NT2/D1 (cell line): ENCODE results near the gene OLFML1.

Source experiments
- DNase-seq: peaks from one replicate; pipeline ENCODE4 v3.0.0-alpha.2; 2011; ENCODE audit warnings: low read depth, low spot score
- H3K27me3 ChIP-seq: 2 replicates; pipeline ENCODE4 v1.6.0; 2011; ENCODE audit warnings: mild to moderate bottlenecking; ENCODE audit not compliant: insufficient read length, insufficient read depth
- H3K36me3 ChIP-seq: 2 replicates; pipeline ENCODE4 v1.6.1; 2011; ENCODE audit warnings: mild to moderate bottlenecking, low read length, mixed read lengths; ENCODE audit not compliant: insufficient read depth, insufficient read length
- H3K4me1 ChIP-seq: 2 replicates; pipeline ENCODE4 v1.5.1; 2011; ENCODE audit not compliant: insufficient read depth, insufficient read length
- H3K4me3 ChIP-seq: 2 replicates; pipeline ENCODE4 v1.5.1; 2011; ENCODE audit warnings: low read depth; ENCODE audit not compliant: insufficient read length
- H3K9ac ChIP-seq: 2 replicates; pipeline ENCODE4 v1.6.0; 2011; ENCODE audit warnings: low read depth; ENCODE audit not compliant: insufficient read length
- H3K9me3 ChIP-seq: 2 replicates; pipeline ENCODE4 v1.5.1; 2011; ENCODE audit warnings: mild to moderate bottlenecking, low read length; ENCODE audit not compliant: insufficient read depth
- SUZ12 ChIP-seq: IDR thresholded peaks from 2 replicates; pipeline ENCODE4 v1.6.1; 2011; ENCODE audit not compliant: insufficient read length, insufficient read depth; ENCODE audit errors: extremely low read depth
- YY1 ChIP-seq: IDR thresholded peaks from 2 replicates; pipeline ENCODE4 v1.6.1; 2011; ENCODE audit not compliant: insufficient read length, insufficient read depth
- ZNF274 ChIP-seq: IDR thresholded peaks from 2 replicates; pipeline ENCODE4 v1.6.1; 2011; ENCODE audit warnings: mild to moderate bottlenecking, low read depth, low read length

Gene OLFML1

GRCh38 chr11:7549681-7550080, 64.4 kb downstream of the OLFML1 start:
- Histone ChIP-seq H3K4me1 (peaks cover 13% of the 10 kb centered on the region), H3K27me3 (no peaks in the 10 kb centered on the region), H3K9me3 (no peaks in the 10 kb centered on the region), H3K36me3 (no peaks in the 10 kb centered on the region), H3K4me3 (no peak overlapping the region), H3K9ac (no peak overlapping the region)
- TF ChIP-seq SUZ12, result no peak
- TF ChIP-seq YY1, result no peak
- no peak for TF ChIP-seq ZNF274
- DNase-seq, result no peak

GRCh38 chr11:7551571-7551970, 66.3 kb downstream of the OLFML1 start:
- Histone ChIP-seq H3K9ac (no peak overlapping the region), H3K27me3 (no peaks in the 10 kb centered on the region), H3K4me1 (peaks cover 6% of the 10 kb centered on the region), H3K9me3 (no peaks in the 10 kb centered on the region), H3K4me3 (no peak overlapping the region), H3K36me3 (no peaks in the 10 kb centered on the region)
- TF ChIP-seq ZNF274 (no peak), YY1 (no peak), SUZ12 (no peak)
- no peak for DNase-seq

GRCh38 chr11:7552666-7553065, 67.4 kb downstream of the OLFML1 start:
- peaks cover 6% of the 10 kb centered on the region for H3K4me1 ChIP-seq
- no peaks in the 10 kb centered on the region for H3K27me3 ChIP-seq
- no peaks in the 10 kb centered on the region for H3K36me3 ChIP-seq
- H3K9me3 ChIP-seq, result no peaks in the 10 kb centered on the region
- H3K4me3 ChIP-seq, result no peak overlapping the region
- DNase-seq, result no peak
- TF ChIP-seq ZNF274 (no peak), SUZ12 (no peak), YY1 (no peak)
- no peak overlapping the region for H3K9ac ChIP-seq

GRCh38 chr11:7555052-7555699, 69.9 kb downstream of the OLFML1 start:
- no peaks in the 10 kb centered on the region for H3K27me3 ChIP-seq
- DNase-seq, result no peak
- no peak overlapping the region for H3K4me3 ChIP-seq
- H3K4me1 ChIP-seq, result no peaks in the 10 kb centered on the region
- H3K36me3 ChIP-seq, result no peaks in the 10 kb centered on the region
- no peaks in the 10 kb centered on the region for H3K9me3 ChIP-seq
- no peak overlapping the region for H3K9ac ChIP-seq
- TF ChIP-seq YY1 (no peak), ZNF274 (no peak), SUZ12 (no peak)

GRCh38 chr11:7558046-7558445, 72.7 kb downstream of the OLFML1 start:
- H3K4me3 ChIP-seq, result no peak overlapping the region
- H3K4me1 ChIP-seq, result no peaks in the 10 kb centered on the region
- H3K36me3 ChIP-seq, result no peaks in the 10 kb centered on the region
- H3K9me3 ChIP-seq, result no peaks in the 10 kb centered on the region
- no peaks in the 10 kb centered on the region for H3K27me3 ChIP-seq
- TF ChIP-seq YY1 (no peak), SUZ12 (no peak), ZNF274 (no peak)
- H3K9ac ChIP-seq, result no peak overlapping the region
- no peak for DNase-seq

GRCh38 chr11:7559398-7560283, 74.3 kb downstream of the OLFML1 start:
- no peak for DNase-seq
- Histone ChIP-seq H3K9ac (no peak overlapping the region), H3K27me3 (no peaks in the 10 kb centered on the region), H3K4me1 (no peaks in the 10 kb centered on the region), H3K4me3 (no peak overlapping the region), H3K9me3 (no peaks in the 10 kb centered on the region), H3K36me3 (no peaks in the 10 kb centered on the region)
- TF ChIP-seq YY1, result no peak
- TF ChIP-seq SUZ12, result no peak
- TF ChIP-seq ZNF274, result no peak
